ENCODE measurements around the gene DEXI.

DNA sequence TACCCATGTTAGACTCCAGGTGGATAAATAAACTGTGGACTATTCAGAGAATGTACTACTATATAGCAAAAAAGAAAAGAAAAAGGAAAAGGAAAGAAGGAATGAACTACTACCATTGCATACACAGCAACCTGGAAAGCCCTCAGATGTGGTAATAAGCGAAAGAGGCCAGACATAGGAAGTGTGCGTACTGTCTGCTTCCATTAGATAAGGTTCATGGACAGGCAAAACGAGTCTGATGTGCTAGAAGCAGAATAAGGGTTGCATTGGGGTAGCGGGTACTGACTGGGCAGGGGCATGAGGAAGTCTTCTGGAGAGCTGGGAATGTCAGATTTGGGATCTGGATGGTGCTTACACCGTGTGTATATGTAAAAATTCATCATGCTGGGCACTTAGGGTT is 23.9 kb upstream of the DEXI start:
- TF ChIP-seq CTCF (IDR thresholded peaks at IDR 0.05 in 4 of 5, conservative IDR thresholded peaks at IDR 0.05 in 1 of 5) (no peak), POLR2A (IDR thresholded peaks at IDR 0.05) (no peak)
